GM12878 (cell line): ENCODE measurements around the gene ARHGEF37. TPM values are rescaled to one million over a fixed set of nuclear protein-coding genes. Genes with fewer than 3 reads are reported as not detected.
"Not testable (repeated sequence)": the region's sequence is repeated elsewhere in the genome, so short reads cannot be mapped to it uniquely, and the experiment has no call there.

ENCODE experiments used
- ATAC-seq: fragments of 200-7000 bp; cut with Tn5 transposase; 3 replicates; pipeline ENCODE4 v1.9.1; 2020; ENCODE audit warnings: mild to moderate bottlenecking, moderate library complexity
- BruUV-seq: library from RNA; stranded (reverse); fragments of 400-500 nt; replicated peaks from 2 replicates; lab custom pipeline; 2021; lab: Mats Ljungman, UMichigan
- CTCF ChIA-PET: fragments of 300-600 bp; sonication (Branson Sonifier 250); formaldehyde crosslinking; extraction: SDS; loops from one replicate; lab custom pipeline; 2021; ENCODE audit warnings: inconsistent platforms; lab: Yijun Ruan, JAX
- POLR2A ChIA-PET: fragments of 350-600 bp; formaldehyde crosslinking; extraction: SDS; loops from one replicate; lab custom pipeline; 2021; ENCODE audit warnings: inconsistent platforms; lab: Charles Lee
- RAD21 ChIA-PET: fragments of 300-600 bp; sonication (Branson Sonifier 250); formaldehyde crosslinking; loops from one replicate; lab custom pipeline; 2023; ENCODE audit warnings: antibody characterized with exemption; ENCODE audit not compliant: unreplicated experiment; lab: Charles Lee
- SMC1A ChIA-PET: fragments of 300-600 bp; sonication (Branson Sonifier 250); formaldehyde crosslinking; loops from one replicate; lab custom pipeline; 2023; ENCODE audit not compliant: unreplicated experiment, uncharacterized antibody; lab: Charles Lee
- DNase-seq: peaks from one replicate; pipeline ENCODE4 v3.0.0-alpha.2; 2011; ENCODE audit warnings: low read depth, low spot score
- FAIRE-seq: peaks from 3 replicates; lab custom pipeline; 2011; peaks lifted over from hg19 to GRCh38; lab: Jason Lieb, UNC
- H2AFZ ChIP-seq: 2 replicates; pipeline ENCODE4 v1.6.0; 2011; ENCODE audit warnings: low read depth, low read length, control low read depth; ENCODE audit not compliant: control insufficient read depth
- H3K27ac ChIP-seq: 2 replicates; pipeline ENCODE4 v1.5.1; 2011; ENCODE audit warnings: control low read depth; ENCODE audit not compliant: control insufficient read depth, insufficient read depth
- H3K27me3 ChIP-seq, 2 experiments: replicated peaks in 1 of 2; 2 replicates each; pipeline versions ENCODE4 v1.6.0 to v1.6.1; 2011; ENCODE audit warnings: low read length in 1 of 2; ENCODE audit not compliant: control insufficient read depth in 2 of 2, insufficient read depth in 2 of 2
- H3K36me3 ChIP-seq, 2 experiments: 2 replicates each; pipeline ENCODE4 v1.5.1; 2011; ENCODE audit warnings: low read length in 1 of 2; ENCODE audit not compliant: control insufficient read depth in 2 of 2, insufficient read depth in 2 of 2
- H3K4me1 ChIP-seq: 2 replicates; pipeline ENCODE4 v1.6.1; 2011; ENCODE audit warnings: mild to moderate bottlenecking, low read length, moderate library complexity, mixed read lengths; ENCODE audit not compliant: control insufficient read depth, insufficient read depth
- H3K4me2 ChIP-seq: 2 replicates; pipeline ENCODE4 v1.6.0; 2011; ENCODE audit warnings: control low read depth; ENCODE audit not compliant: control insufficient read depth, insufficient read depth
- H3K4me3 ChIP-seq: fragments of 200-600 bp; sonication (generic); 2 replicates; pipeline ENCODE4 v1.5.1; 2016
- H3K79me2 ChIP-seq: 2 replicates; pipeline ENCODE4 v1.6.0; 2011; ENCODE audit warnings: low read length; ENCODE audit not compliant: control insufficient read depth, insufficient read depth
- H3K9ac ChIP-seq: 2 replicates; pipeline ENCODE4 v1.8.0; 2011; ENCODE audit warnings: low read length, control low read depth, mixed read lengths; ENCODE audit not compliant: control insufficient read depth, insufficient read depth
- H3K9me3 ChIP-seq: replicated peaks from 3 replicates; pipeline ENCODE4 v1.5.1; 2011; ENCODE audit warnings: mild to moderate bottlenecking, low read length; ENCODE audit not compliant: control insufficient read depth, insufficient read depth
- H4K20me1 ChIP-seq: 2 replicates; pipeline ENCODE4 v1.6.0; 2011; ENCODE audit not compliant: control insufficient read depth, insufficient read depth
- BMI1 ChIP-seq: fragments of 450-650 bp; IDR thresholded peaks from 2 replicates; pipeline ENCODE4 v1.6.1; 2016; ENCODE audit warnings: mild to moderate bottlenecking, moderate library complexity, borderline replicate concordance
- GABPA ChIP-seq: IDR thresholded peaks from 2 replicates; pipeline ENCODE4 v1.6.1; 2014; ENCODE audit warnings: antibody characterized with exemption, low read depth, mild to moderate bottlenecking, inconsistent platforms
- POU2F2 ChIP-seq: IDR thresholded peaks from 3 replicates; pipeline ENCODE4 v1.6.1; 2011; ENCODE audit warnings: low read depth, mild to moderate bottlenecking, low read length, borderline replicate concordance
- RAD21 ChIP-seq: IDR thresholded peaks from 2 replicates; pipeline ENCODE4 v1.6.1; 2011; ENCODE audit warnings: mild to moderate bottlenecking, low read depth, low read length, moderate library complexity; ENCODE audit not compliant: insufficient read depth
- SMC3 ChIP-seq: IDR thresholded peaks from 2 replicates; pipeline ENCODE4 v1.6.1; 2011; ENCODE audit warnings: low read length, improper control_type of control experiment, borderline replicate concordance
- WGBS: methylation state at CpG from one replicate; pipeline ENCODE4 v1.1.6; 2016; ENCODE audit warnings: low lambda C conversion rate; ENCODE audit not compliant: insufficient replicate concordance, insufficient coverage; ENCODE audit errors: missing lambda C conversion rate; 5-methylcytosine and 5-hydroxymethylcytosine counted together
- in situ Hi-C: fragments of 300-500 bp; cut with MboI; formaldehyde crosslinking; loops from 9 replicates; pipeline ENCODE4 v1.14.3; 2018; ENCODE audit warnings: mixed read lengths
- intact Hi-C: fragments of 100-400 bp; cut with micrococcal nuclease; formaldehyde crosslinking; loops from one replicate; pipeline ENCODE4 v1.14.2; 2022; ENCODE audit not compliant: unreplicated experiment
- polyA plus RNA-seq, 11 experiments: library from polyadenylated mRNA; depleted of rRNA in 4 of 11; unstranded in 6 of 11; stranded (reverse) in 5 of 11; fragments of >200 nt; fragmentation: Nextera tagmentation in 4 of 11; fragmentation: Illumina TruSeq in 1 of 11; extraction: Ambion mirVana in 4 of 11; extraction: Trizol in 1 of 11; gene quantifications; 1 replicate in 1 of 11; 2 replicates in 10 of 11; pipeline versions ENCODE4 v1.2.1 to v1.2.3, GENCODE V29; 2011 to 2016; ENCODE audit warnings: inconsistent platforms in 2 of 11, missing spikeins in 2 of 11, low read depth in 1 of 11
- total RNA-seq, 4 experiments: library from RNA; depleted of rRNA in 3 of 4; stranded (reverse); fragments of >200 nt in 3 of 4; fragmentation: Illumina TruSeq in 1 of 4; extraction: Trizol in 1 of 4; gene quantifications; 2 replicates each; pipeline versions ENCODE4 v1.2.1 to v1.2.3, GENCODE V29; 2013 to 2021
- TF ChIP-seq, protein P1 (sequence below), 3 experiments: IDR thresholded peaks in 2 of 3; conservative IDR thresholded peaks in 1 of 3; 2 replicates each; pipeline ENCODE4 v1.5.1; 2011; ENCODE audit warnings: low read depth in 3 of 3, low read length in 3 of 3, mild to moderate bottlenecking in 3 of 3, control low read depth in 2 of 3, moderate library complexity in 2 of 3, inconsistent platforms in 1 of 3, mixed read lengths in 1 of 3; ENCODE audit not compliant: control insufficient read depth in 2 of 3, insufficient read depth in 1 of 3; ENCODE audit errors: extremely low read depth in 1 of 3

Gene ARHGEF37
- total and polyA plus RNA-seq, 10 of the 15 experiments (the other 5 are each of a cell fraction or from before 2014, with no cell fraction given) = 0.16 to 1.1 (median 0.63) TPM

DNA sequence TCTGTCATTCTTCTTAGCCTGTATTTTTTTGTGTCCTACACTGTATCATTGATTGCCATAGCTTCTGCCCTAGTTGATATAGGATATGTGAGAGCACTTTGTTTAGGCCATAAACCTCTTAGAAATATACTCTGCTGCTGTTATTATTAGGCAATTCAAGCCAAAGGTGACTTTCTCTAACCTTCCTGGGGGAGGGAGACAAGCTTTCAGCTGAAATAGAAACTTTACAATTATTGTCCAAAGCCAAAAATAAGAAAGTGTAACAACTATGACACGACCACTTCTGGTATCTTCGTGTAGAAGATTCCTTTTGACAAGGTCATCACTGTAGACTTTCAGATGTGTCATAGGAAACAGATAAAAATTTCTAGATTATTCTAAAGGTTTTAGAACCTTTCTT is 17.8 kb upstream of the ARHGEF37 start (continued):
- TF ChIP-seq GABPA (no peak), BMI1 (no peak)

GRCh38 chr5:149564542-149565140 is 16.7 kb upstream of the ARHGEF37 start:
- not testable (repeated sequence) for BruUV-seq, H3K27me3 ChIP-seq, H4K20me1 ChIP-seq, H3K9me3 ChIP-seq, H3K9ac ChIP-seq, H3K79me2 ChIP-seq, H3K4me1 ChIP-seq, H3K4me3 ChIP-seq, H3K36me3 ChIP-seq, H3K4me2 ChIP-seq, H2AFZ ChIP-seq, H3K27ac ChIP-seq
- WGBS = 74% methylated on average over 15 of the region's 15 CpGs
- intact Hi-C loops = loop anchor here (1.0 to 2.0 kb wide), 4 partner anchors 122 to 246 kb away; no protein-coding TSS in a partner anchor
- ChIA-PET SMC1A (interaction anchor here (0.6 to 4.6 kb wide), 15 partner anchors 13 to 192 kb away, joined by 3 to 37 read pairs (median 4); partner anchors contain the start of gene IL17B), RAD21 (interaction anchor here (0.6 to 4.8 kb wide), 16 partner anchors 15 to 247 kb away, joined by 3 to 39 read pairs (median 4); no protein-coding TSS in a partner anchor), POLR2A (interaction anchor here (1.1 kb wide), 1 partner anchor 14 kb away, joined by 3 read pairs; no protein-coding TSS in a partner anchor), CTCF (interaction anchor here (0.5 to 4.1 kb wide), 38 partner anchors 9 to 529 kb away, joined by 3 to 64 read pairs (median 4); partner anchors contain the start of genes CSNK1A1 and PCYOX1L)
- peak; percentile 100 for FAIRE-seq
- DNase-seq = peak; percentile 42
- peak; percentile 98 for ATAC-seq
- TF ChIP-seq POU2F2 (0 out of 3 replicates have a peak, but pooled peaks have one; percentile 21), SMC3 (peak; percentile 65; the same call in 1 of the 2 replicates), RAD21 (peak; percentile 78)
- TF ChIP-seq, protein P1, sequence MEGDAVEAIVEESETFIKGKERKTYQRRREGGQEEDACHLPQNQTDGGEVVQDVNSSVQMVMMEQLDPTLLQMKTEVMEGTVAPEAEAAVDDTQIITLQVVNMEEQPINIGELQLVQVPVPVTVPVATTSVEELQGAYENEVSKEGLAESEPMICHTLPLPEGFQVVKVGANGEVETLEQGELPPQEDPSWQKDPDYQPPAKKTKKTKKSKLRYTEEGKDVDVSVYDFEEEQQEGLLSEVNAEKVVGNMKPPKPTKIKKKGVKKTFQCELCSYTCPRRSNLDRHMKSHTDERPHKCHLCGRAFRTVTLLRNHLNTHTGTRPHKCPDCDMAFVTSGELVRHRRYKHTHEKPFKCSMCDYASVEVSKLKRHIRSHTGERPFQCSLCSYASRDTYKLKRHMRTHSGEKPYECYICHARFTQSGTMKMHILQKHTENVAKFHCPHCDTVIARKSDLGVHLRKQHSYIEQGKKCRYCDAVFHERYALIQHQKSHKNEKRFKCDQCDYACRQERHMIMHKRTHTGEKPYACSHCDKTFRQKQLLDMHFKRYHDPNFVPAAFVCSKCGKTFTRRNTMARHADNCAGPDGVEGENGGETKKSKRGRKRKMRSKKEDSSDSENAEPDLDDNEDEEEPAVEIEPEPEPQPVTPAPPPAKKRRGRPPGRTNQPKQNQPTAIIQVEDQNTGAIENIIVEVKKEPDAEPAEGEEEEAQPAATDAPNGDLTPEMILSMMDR (IDR thresholded peaks at IDR 0.05 in 2 of 3, conservative IDR thresholded peaks at IDR 0.05 in 1 of 3; ENCODE audit: control insufficient read depth in 2 of 3, extremely low read depth in 1 of 3, insufficient read depth in 1 of 3, low read depth in 3 of 3, low read length in 3 of 3) = peak; percentile 44 to 75 (median 59); a peak in 5 of 6 replicates
- in situ Hi-C loops = loop anchor here (5.0 kb wide), 1 partner anchor 122 kb away; no protein-coding TSS in a partner anchor
